Upper lobe of left lung (tissue), 4 donors: Measurements from ENCODE around the gene NCOA1.

Source experiments
- CTCF ChIP-seq, 6 experiments: fragments of 450-650 bp in 4 of 6; fragments of 200-600 bp in 2 of 6; sonication (generic) in 2 of 6; IDR thresholded peaks; one replicate each; pipeline ENCODE4 v1.5.1; 2016 to 2019; ENCODE audit warnings: antibody characterized with exemption in 6 of 6
- EP300 ChIP-seq, 4 donors: sonication (generic); formaldehyde crosslinking; IDR thresholded peaks; one replicate each; pipeline ENCODE4 v1.5.1; 2017; ENCODE audit warnings: antibody characterized with exemption in 4 of 4, control low read depth in 2 of 4
- POLR2A ChIP-seq, 4 donors: fragments of 450-650 bp; IDR thresholded peaks; one replicate each; pipeline ENCODE4 v1.5.1; 2016 to 2017; ENCODE audit warnings: antibody characterized with exemption in 4 of 4, mild to moderate bottlenecking in 2 of 4
- POLR2AphosphoS5 ChIP-seq, 2 donors: sonication (generic); formaldehyde crosslinking; IDR thresholded peaks; one replicate each; pipeline ENCODE4 v1.5.1; 2017; ENCODE audit warnings: antibody characterized with exemption in 2 of 2

- TF ChIP-seq CTCF (IDR thresholded peaks at IDR 0.05) (no peak), POLR2A (IDR thresholded peaks at IDR 0.05) (no peak), EP300 (IDR thresholded peaks at IDR 0.05) (no peak), POLR2AphosphoS5 (IDR thresholded peaks at IDR 0.05) (no peak)
Observed at GRCh38 chr2:24616616-24617015, 125.6 kb downstream of the NCOA1 start.
